Astrocyte (in vitro differentiated cells and primary cell): ENCODE results near the gene FHIT.

Source experiments
- EZH2 ChIP-seq: IDR thresholded peaks from 2 replicates; pipeline ENCODE4 v1.6.1; 2012; ENCODE audit warnings: mild to moderate bottlenecking, low read length, inconsistent platforms; ENCODE audit not compliant: insufficient read depth
- TF ChIP-seq, protein P1 (sequence below): IDR thresholded peaks from 2 replicates; pipeline ENCODE4 v1.5.1; 2011; ENCODE audit warnings: low read depth, mild to moderate bottlenecking, inconsistent platforms, low read length, moderate library complexity; ENCODE audit not compliant: insufficient read depth

DNA sequence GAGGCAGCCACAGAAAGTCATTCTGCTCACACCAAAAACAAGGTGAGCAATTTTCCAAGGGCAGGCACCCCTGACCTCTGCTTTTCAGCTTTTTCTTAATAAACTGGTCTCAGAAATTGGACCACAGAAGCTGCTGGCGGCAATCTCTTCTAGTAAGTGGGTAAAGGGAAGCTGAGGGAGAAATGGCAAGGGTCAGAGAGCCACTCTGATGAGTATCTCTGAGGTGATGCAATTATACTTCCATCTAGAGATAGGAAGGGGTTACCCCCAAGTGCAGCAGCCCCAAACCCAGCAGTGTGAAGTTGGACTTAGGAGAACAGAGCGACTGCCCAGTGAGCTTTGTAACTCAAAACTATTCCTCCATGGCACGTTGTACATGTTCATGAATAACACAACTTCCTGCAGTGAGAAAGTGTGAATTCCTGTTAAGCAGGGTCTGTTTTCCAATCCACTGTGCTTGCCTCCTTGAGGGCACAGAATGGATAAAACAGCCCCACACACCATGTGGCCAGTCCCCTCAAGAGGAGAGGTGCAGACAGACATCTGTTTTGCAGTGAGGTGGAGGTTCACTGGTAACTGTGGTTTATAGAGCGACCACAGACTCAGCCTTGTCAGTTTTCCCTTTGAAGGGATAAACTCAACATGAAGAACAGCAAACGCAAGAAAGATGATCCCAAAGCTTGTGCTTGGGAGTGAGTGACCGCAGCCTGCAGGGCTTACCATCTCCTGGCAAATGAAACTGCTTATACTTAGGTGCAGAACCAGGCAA, 1518.0 kb downstream of the FHIT start:
- TF ChIP-seq EZH2 = no peak
- TF ChIP-seq, protein P1, sequence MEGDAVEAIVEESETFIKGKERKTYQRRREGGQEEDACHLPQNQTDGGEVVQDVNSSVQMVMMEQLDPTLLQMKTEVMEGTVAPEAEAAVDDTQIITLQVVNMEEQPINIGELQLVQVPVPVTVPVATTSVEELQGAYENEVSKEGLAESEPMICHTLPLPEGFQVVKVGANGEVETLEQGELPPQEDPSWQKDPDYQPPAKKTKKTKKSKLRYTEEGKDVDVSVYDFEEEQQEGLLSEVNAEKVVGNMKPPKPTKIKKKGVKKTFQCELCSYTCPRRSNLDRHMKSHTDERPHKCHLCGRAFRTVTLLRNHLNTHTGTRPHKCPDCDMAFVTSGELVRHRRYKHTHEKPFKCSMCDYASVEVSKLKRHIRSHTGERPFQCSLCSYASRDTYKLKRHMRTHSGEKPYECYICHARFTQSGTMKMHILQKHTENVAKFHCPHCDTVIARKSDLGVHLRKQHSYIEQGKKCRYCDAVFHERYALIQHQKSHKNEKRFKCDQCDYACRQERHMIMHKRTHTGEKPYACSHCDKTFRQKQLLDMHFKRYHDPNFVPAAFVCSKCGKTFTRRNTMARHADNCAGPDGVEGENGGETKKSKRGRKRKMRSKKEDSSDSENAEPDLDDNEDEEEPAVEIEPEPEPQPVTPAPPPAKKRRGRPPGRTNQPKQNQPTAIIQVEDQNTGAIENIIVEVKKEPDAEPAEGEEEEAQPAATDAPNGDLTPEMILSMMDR = no peak
